GM23338 (cell line): ENCODE results near the gene RHNO1. TPM values are rescaled to one million over a fixed set of nuclear protein-coding genes. Genes with fewer than 3 reads are reported as not detected.
A peak's percentile ranks its signal among the peaks of the same experiment; 100 is the strongest.

Source experiments
- ATAC-seq: fragments of 200-7000 bp; cut with Tn5 transposase; 3 replicates; pipeline ENCODE4 v1.9.1; 2020
- DNase-seq: peaks from one replicate; pipeline ENCODE4 v3.0.0-alpha.2; 2015; ENCODE audit warnings: low spot score
- H2AFZ ChIP-seq: fragments of 200-600 bp; sonication (generic); 2 replicates; pipeline ENCODE4 v1.8.0; 2016; ENCODE audit warnings: antibody characterized with exemption, mild to moderate bottlenecking, moderate library complexity
- H3F3A ChIP-seq: fragments of 200-600 bp; sonication (generic); replicated peaks from 2 replicates; pipeline ENCODE4 v1.8.0; 2017; ENCODE audit warnings: antibody characterized with exemption, mixed run types, low read depth
- H3K27ac ChIP-seq: fragments of 200-600 bp; sonication (generic); 2 replicates; pipeline ENCODE4 v1.6.1; 2016; ENCODE audit warnings: low read depth
- H3K27me3 ChIP-seq: fragments of 200-600 bp; sonication (generic); 2 replicates; pipeline ENCODE4 v1.8.0; 2016; ENCODE audit warnings: mild to moderate bottlenecking, mixed run types, moderate library complexity; ENCODE audit not compliant: insufficient read depth
- H3K36me3 ChIP-seq: fragments of 200-600 bp; sonication (generic); 2 replicates; pipeline ENCODE4 v1.8.0; 2016; ENCODE audit warnings: mild to moderate bottlenecking; ENCODE audit not compliant: insufficient read depth
- H3K4me1 ChIP-seq: fragments of 200-600 bp; sonication (generic); 2 replicates; pipeline ENCODE4 v1.8.0; 2016; ENCODE audit warnings: mild to moderate bottlenecking, moderate library complexity; ENCODE audit not compliant: insufficient read depth
- H3K4me2 ChIP-seq: fragments of 200-600 bp; sonication (generic); 2 replicates; pipeline ENCODE4 v1.7.1; 2017; ENCODE audit warnings: mixed run types
- H3K4me3 ChIP-seq: fragments of 200-600 bp; sonication (generic); 2 replicates; pipeline ENCODE4 v1.6.1; 2016; ENCODE audit warnings: mixed run types
- H3K79me2 ChIP-seq: fragments of 200-600 bp; sonication (generic); replicated peaks from 2 replicates; pipeline ENCODE4 v1.8.0; 2017; ENCODE audit warnings: mild to moderate bottlenecking; ENCODE audit not compliant: insufficient read depth
- H3K9me2 ChIP-seq: fragments of 200-600 bp; sonication (generic); 2 replicates; pipeline ENCODE4 v1.8.0; 2017; ENCODE audit not compliant: insufficient read depth
- H4K20me1 ChIP-seq: fragments of 200-600 bp; sonication (generic); replicated peaks from 2 replicates; pipeline ENCODE4 v1.8.0; 2017; ENCODE audit warnings: mild to moderate bottlenecking; ENCODE audit not compliant: insufficient read depth
- H3K27ac Mint-ChIP-seq: 2 replicates; pipeline ENCODE4 v1.8.0; 2020; ENCODE audit warnings: inconsistent platforms, mild to moderate bottlenecking, moderate library complexity, mixed read lengths
- H3K27me3 Mint-ChIP-seq: 3 replicates; pipeline ENCODE4 v1.8.0; 2022; ENCODE audit warnings: low read depth, mild to moderate bottlenecking, moderate library complexity, mixed read lengths, inconsistent platforms; ENCODE audit not compliant: insufficient read depth, poor library complexity
- H3K36me3 Mint-ChIP-seq: 3 replicates; pipeline ENCODE4 v1.8.0; 2021; ENCODE audit warnings: low read depth, mild to moderate bottlenecking, inconsistent platforms, moderate library complexity, mixed read lengths
- H3K4me1 Mint-ChIP-seq: 3 replicates; pipeline ENCODE4 v1.8.0; 2020; ENCODE audit warnings: mild to moderate bottlenecking, inconsistent platforms, mixed read lengths
- H3K4me3 Mint-ChIP-seq: 3 replicates; pipeline ENCODE4 v1.8.0; 2021; ENCODE audit warnings: moderate library complexity, mild to moderate bottlenecking, inconsistent platforms, mixed read lengths
- H3K9me3 Mint-ChIP-seq: 3 replicates; pipeline ENCODE4 v1.8.0; 2020; ENCODE audit warnings: moderate library complexity, mild to moderate bottlenecking, inconsistent platforms, mixed read lengths
- NANOG ChIP-seq: IDR thresholded peaks from 2 replicates; pipeline ENCODE4 v1.6.1; 2016; ENCODE audit warnings: antibody characterized with exemption, borderline replicate concordance
- POLR2AphosphoS5 ChIP-seq: IDR thresholded peaks from 2 replicates; pipeline ENCODE4 v1.6.1; 2016; ENCODE audit warnings: antibody characterized with exemption, low read depth
- REST ChIP-seq: IDR thresholded peaks from one replicate; pipeline ENCODE4 v1.6.1; 2018; ENCODE audit warnings: antibody characterized with exemption; ENCODE audit not compliant: unreplicated experiment
- STAT1 ChIP-seq: IDR thresholded peaks from one replicate; pipeline ENCODE4 v1.6.1; 2016; ENCODE audit warnings: antibody characterized with exemption; ENCODE audit not compliant: unreplicated experiment
- ZNF114 ChIP-seq: fragments of 250-450 bp; sonication (Bioruptor Pico); IDR thresholded peaks from 2 replicates; pipeline ENCODE4 v1.5.0; 2020; ENCODE audit warnings: mild to moderate bottlenecking, moderate library complexity
- ZNF462 ChIP-seq: fragments of 250-450 bp; sonication (Bioruptor Pico); IDR thresholded peaks from 2 replicates; pipeline ENCODE4 v1.5.0; 2020; ENCODE audit warnings: mild to moderate bottlenecking, moderate library complexity
- polyA plus RNA-seq: library from polyadenylated mRNA; unstranded; fragments of >200 nt; fragmentation: Nextera tagmentation; extraction: Ambion mirVana; gene quantifications from 2 replicates; pipeline ENCODE4 v1.2.1, GENCODE V29; 2016
- total RNA-seq: library from RNA; depleted of rRNA; stranded (reverse); fragments of >200 nt; shearing (Covaris generic); gene quantifications from 2 replicates; pipeline ENCODE4 v1.2.3, GENCODE V29; 2014

The RHNO1 gene
- total and polyA plus RNA-seq, 2 experiments from 2014 or later, result 56.4 to 63.8 TPM

GRCh38 chr12:2834581-2835491, 42.2 kb upstream of the RHNO1 start, which contains the start of gene NRIP2:
Gene NRIP2, minus strand, starts transcription at chr12:2835035. Its CDS starts 52 bp downstream, at chr12:2834983.
- Histone ChIP-seq H3F3A (0 out of 2 replicates have a peak, but pooled peaks cover 3% of the 10 kb centered on the region), H3K4me2 (peak within 1 kb of the TSS; percentile 66; the same call in 1 of the 2 replicates), H3K36me3 (no peaks in the 10 kb centered on the region), H3K4me1 (peaks cover 12% of the 10 kb centered on the region; the same call in 1 of the 2 replicates), H3K27ac (no peak within 1 kb of the TSS), H3K4me3 (peak within 1 kb of the TSS; percentile 36; the same call in 1 of the 2 replicates), H2AFZ (no peak within 1 kb of the TSS), H3K9me2 (no peaks in the 10 kb centered on the region), H3K27me3 (no peaks in the 10 kb centered on the region), H3K79me2 (no peaks in the 10 kb centered on the region), H4K20me1 (peaks cover 5% of the 10 kb centered on the region; the same call in 1 of the 2 replicates)
- peaks cover 19% of the 10 kb centered on the region for H3K4me1 Mint-ChIP-seq
- ATAC-seq, result peak; percentile 69
- H3K27me3 Mint-ChIP-seq, result peaks cover 11% of the 10 kb centered on the region
- no peaks in the 10 kb centered on the region; the same call in 2 of the 3 replicates for H3K9me3 Mint-ChIP-seq
- H3K36me3 Mint-ChIP-seq, result peaks cover 10% of the 10 kb centered on the region
- peak; percentile 63 for DNase-seq
- H3K4me3 Mint-ChIP-seq, result peak within 1 kb of the TSS; percentile 61; the same call in 2 of the 3 replicates
- H3K27ac Mint-ChIP-seq, result no peak within 1 kb of the TSS
- no peak for TF ChIP-seq ZNF462 (CRISPR knock-in tag)
- TF ChIP-seq POLR2AphosphoS5, result no peak; the same call in 1 of the 2 replicates
- no peak for TF ChIP-seq ZNF114 (CRISPR knock-in tag)
- no peak for TF ChIP-seq STAT1
- TF ChIP-seq REST, result no peak
- TF ChIP-seq NANOG, result no peak
